ENCODE data around the gene SLC7A6OS. TPM values are rescaled to one million over a fixed set of nuclear protein-coding genes. Genes with fewer than 3 reads are reported as not detected.

The SLC7A6OS gene
- total and polyA plus RNA-seq, 10 of the 15 experiments (the other 5 are each of a cell fraction or from before 2014, with no cell fraction given): 2.9 to 27.4 (median 16.9) TPM

DNA sequence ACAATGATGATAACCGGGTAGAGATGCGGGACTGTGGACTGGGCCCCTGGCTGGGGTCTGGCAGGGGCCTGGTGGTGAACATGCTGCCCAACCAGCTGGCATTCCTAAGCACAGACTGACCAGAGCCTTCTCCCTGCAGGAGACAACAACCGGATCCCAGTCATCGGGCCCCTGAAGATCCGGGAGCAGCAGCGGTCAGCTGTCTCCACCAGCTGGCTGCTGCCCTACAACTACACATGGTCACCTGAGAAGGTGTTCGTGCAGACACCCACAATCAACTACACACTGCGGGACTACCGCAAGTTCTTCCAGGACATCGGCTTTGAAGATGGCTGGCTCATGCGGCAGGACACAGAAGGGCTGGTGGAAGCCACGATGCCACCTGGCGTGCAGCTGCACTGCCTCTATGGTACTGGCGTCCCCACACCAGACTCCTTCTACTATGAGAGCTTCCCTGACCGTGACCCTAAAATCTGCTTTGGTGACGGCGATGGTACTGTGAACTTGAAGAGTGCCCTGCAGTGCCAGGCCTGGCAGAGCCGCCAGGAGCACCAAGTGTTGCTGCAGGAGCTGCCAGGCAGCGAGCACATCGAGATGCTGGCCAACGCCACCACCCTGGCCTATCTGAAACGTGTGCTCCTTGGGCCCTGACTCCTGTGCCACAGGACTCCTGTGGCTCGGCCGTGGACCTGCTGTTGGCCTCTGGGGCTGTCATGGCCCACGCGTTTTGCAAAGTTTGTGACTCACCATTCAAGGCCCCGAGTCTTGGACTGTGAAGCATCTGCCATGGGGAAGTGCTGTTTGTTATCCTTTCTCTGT, 51.5 kb downstream of the SLC7A6OS start (continued):
- TF ChIP-seq, protein P1, sequence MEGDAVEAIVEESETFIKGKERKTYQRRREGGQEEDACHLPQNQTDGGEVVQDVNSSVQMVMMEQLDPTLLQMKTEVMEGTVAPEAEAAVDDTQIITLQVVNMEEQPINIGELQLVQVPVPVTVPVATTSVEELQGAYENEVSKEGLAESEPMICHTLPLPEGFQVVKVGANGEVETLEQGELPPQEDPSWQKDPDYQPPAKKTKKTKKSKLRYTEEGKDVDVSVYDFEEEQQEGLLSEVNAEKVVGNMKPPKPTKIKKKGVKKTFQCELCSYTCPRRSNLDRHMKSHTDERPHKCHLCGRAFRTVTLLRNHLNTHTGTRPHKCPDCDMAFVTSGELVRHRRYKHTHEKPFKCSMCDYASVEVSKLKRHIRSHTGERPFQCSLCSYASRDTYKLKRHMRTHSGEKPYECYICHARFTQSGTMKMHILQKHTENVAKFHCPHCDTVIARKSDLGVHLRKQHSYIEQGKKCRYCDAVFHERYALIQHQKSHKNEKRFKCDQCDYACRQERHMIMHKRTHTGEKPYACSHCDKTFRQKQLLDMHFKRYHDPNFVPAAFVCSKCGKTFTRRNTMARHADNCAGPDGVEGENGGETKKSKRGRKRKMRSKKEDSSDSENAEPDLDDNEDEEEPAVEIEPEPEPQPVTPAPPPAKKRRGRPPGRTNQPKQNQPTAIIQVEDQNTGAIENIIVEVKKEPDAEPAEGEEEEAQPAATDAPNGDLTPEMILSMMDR (IDR thresholded peaks at IDR 0.05 in 2 of 3, conservative IDR thresholded peaks at IDR 0.05 in 1 of 3; ENCODE audit: control insufficient read depth in 2 of 3, extremely low read depth in 1 of 3, insufficient read depth in 1 of 3, low read depth in 3 of 3, low read length in 3 of 3): no peak
- TF ChIP-seq PAX8 (IDR thresholded peaks at IDR 0.05) (no peak), SMARCA5 (IDR thresholded peaks at IDR 0.05) (no peak), NFYA (IDR thresholded peaks at IDR 0.05; ENCODE audit: borderline replicate concordance, low read depth, low read length) (no peak)

DNA sequence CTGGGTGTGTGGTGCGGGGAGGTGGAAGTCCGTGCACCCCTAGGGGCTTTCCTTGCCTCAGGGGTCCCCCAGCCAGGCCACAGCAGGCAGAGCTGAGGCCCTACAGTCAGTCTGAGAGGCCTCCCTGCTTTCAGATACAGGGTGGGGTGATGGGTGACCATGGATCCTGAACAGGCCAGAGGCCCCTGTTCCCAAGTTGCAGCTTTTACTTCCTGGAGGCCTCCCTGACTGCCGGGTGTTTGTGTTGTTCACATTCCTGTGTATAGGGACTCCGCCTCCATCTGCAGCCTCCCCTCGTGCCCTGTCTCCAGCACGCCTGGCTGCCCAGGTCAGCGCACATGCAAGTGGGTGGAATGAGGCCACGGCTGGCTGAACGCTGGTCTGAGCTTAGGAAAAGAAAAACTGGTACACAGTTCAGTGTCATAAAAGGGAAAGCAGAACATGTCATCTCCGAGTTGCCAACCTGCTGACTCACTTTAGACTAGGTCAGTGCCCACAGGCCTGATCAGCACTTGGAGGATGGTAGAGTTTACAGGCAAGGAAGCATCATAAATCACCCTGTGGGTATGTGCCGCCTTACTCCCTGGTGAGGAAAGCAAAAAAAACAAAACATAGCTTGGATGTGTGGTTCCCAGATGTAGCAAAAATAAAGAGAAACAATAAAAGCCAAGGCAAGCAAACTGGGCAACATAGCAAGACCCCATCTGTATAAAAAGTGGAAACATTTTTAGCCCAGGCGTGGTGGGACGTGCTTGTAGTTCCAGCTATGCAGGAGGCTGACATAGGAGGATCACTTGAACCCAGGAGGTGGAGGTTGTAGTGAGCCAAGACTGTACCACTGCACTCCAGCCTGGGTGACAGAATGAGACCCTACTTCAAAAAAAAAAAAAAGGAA, 52.6 kb downstream of the SLC7A6OS start:
- intact Hi-C loops (cut with micrococcal nuclease; ENCODE audit: unreplicated experiment): no loop called here
- no peak for DNase-seq (ENCODE audit: low read depth, low spot score)
- no peaks in the 10 kb centered on the region for H3K79me2 ChIP-seq (ENCODE audit: control insufficient read depth, insufficient read depth, low read length)
- H3K9me3 ChIP-seq (replicated peaks; ENCODE audit: control insufficient read depth, insufficient read depth, low read length): no peaks in the 10 kb centered on the region
- POLR2A ChIA-PET: interaction anchor here (0.6 to 1.9 kb wide), 9 partner anchors 9 to 644 kb away, joined by 3 to 17 read pairs (median 4); partner anchors contain the start of gene NFATC3
- no peak for FAIRE-seq
- CTCF ChIA-PET: interaction anchor here (0.7 to 9.0 kb wide), 12 partner anchors 14 to 271 kb away, joined by 3 to 747 read pairs (median 3); partner anchors contain the start of gene PLA2G15
- ATAC-seq: peak; percentile 66
- in situ Hi-C loops (cut with MboI): loop anchor here (5.0 kb wide), 1 partner anchor 69 kb away; no protein-coding TSS in a partner anchor
- peak overlapping the region; percentile 35 for H3K27ac ChIP-seq (ENCODE audit: control insufficient read depth, insufficient read depth)
- no TSS peak for BruUV-seq (replicated peaks)
- H4K20me1 ChIP-seq (ENCODE audit: control insufficient read depth, insufficient read depth): no peaks in the 10 kb centered on the region
- peak overlapping the region; percentile 29 for H2AFZ ChIP-seq (ENCODE audit: control insufficient read depth, low read depth, low read length)
- H3K4me1 ChIP-seq (ENCODE audit: control insufficient read depth, insufficient read depth, low read length): peaks cover 22% of the 10 kb centered on the region
- SMC1A ChIA-PET (ENCODE audit: uncharacterized antibody, unreplicated experiment): interaction anchor here (0.9 to 2.7 kb wide), 17 partner anchors 9 to 359 kb away, joined by 3 to 32 read pairs (median 4); partner anchors contain the start of gene PLA2G15
- H3K36me3 ChIP-seq (ENCODE audit: control insufficient read depth in 2 of 2, insufficient read depth in 2 of 2, low read length in 1 of 2): peaks cover 0 to 7% of the 10 kb centered on the region in 2 experiments; a peak in 3 of 4 replicates
- H3K27me3 ChIP-seq (replicated peaks in 1 of 2; ENCODE audit: control insufficient read depth in 2 of 2, insufficient read depth in 2 of 2, low read length in 1 of 2): no peaks in the 10 kb centered on the region
- H3K9ac ChIP-seq (ENCODE audit: control insufficient read depth, insufficient read depth, low read length): no peak overlapping the region
- RAD21 ChIA-PET (ENCODE audit: unreplicated experiment): interaction anchor here (0.9 to 10.2 kb wide), 12 partner anchors 9 to 187 kb away, joined by 3 to 399 read pairs (median 4); partner anchors contain the start of gene PLA2G15
- peak overlapping the region; percentile 18 for H3K4me2 ChIP-seq (ENCODE audit: control insufficient read depth, insufficient read depth)
- 20% methylated on average over 13 of the region's 13 CpGs for WGBS (ENCODE audit: insufficient coverage, insufficient replicate concordance, low lambda C conversion rate, missing lambda C conversion rate)
- H3K4me3 ChIP-seq: no peak overlapping the region
- peak; percentile 79; the same call in 1 of the 2 replicates for TF ChIP-seq PAX5 (IDR thresholded peaks at IDR 0.05; ENCODE audit: borderline replicate concordance, low read depth, low read length)
- TF ChIP-seq IKZF1 (conservative IDR thresholded peaks at IDR 0.05): peak; percentile 52
- TF ChIP-seq IKZF2 (IDR thresholded peaks at IDR 0.05): peak in 1 of 2 experiments; percentile 20; a peak in 2 of 4 replicates
- TF ChIP-seq, protein P2, sequence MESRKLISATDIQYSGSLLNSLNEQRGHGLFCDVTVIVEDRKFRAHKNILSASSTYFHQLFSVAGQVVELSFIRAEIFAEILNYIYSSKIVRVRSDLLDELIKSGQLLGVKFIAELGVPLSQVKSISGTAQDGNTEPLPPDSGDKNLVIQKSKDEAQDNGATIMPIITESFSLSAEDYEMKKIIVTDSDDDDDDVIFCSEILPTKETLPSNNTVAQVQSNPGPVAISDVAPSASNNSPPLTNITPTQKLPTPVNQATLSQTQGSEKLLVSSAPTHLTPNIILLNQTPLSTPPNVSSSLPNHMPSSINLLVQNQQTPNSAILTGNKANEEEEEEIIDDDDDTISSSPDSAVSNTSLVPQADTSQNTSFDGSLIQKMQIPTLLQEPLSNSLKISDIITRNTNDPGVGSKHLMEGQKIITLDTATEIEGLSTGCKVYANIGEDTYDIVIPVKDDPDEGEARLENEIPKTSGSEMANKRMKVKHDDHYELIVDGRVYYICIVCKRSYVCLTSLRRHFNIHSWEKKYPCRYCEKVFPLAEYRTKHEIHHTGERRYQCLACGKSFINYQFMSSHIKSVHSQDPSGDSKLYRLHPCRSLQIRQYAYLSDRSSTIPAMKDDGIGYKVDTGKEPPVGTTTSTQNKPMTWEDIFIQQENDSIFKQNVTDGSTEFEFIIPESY (IDR thresholded peaks at IDR 0.05): no peak
- TF ChIP-seq, protein P3, sequence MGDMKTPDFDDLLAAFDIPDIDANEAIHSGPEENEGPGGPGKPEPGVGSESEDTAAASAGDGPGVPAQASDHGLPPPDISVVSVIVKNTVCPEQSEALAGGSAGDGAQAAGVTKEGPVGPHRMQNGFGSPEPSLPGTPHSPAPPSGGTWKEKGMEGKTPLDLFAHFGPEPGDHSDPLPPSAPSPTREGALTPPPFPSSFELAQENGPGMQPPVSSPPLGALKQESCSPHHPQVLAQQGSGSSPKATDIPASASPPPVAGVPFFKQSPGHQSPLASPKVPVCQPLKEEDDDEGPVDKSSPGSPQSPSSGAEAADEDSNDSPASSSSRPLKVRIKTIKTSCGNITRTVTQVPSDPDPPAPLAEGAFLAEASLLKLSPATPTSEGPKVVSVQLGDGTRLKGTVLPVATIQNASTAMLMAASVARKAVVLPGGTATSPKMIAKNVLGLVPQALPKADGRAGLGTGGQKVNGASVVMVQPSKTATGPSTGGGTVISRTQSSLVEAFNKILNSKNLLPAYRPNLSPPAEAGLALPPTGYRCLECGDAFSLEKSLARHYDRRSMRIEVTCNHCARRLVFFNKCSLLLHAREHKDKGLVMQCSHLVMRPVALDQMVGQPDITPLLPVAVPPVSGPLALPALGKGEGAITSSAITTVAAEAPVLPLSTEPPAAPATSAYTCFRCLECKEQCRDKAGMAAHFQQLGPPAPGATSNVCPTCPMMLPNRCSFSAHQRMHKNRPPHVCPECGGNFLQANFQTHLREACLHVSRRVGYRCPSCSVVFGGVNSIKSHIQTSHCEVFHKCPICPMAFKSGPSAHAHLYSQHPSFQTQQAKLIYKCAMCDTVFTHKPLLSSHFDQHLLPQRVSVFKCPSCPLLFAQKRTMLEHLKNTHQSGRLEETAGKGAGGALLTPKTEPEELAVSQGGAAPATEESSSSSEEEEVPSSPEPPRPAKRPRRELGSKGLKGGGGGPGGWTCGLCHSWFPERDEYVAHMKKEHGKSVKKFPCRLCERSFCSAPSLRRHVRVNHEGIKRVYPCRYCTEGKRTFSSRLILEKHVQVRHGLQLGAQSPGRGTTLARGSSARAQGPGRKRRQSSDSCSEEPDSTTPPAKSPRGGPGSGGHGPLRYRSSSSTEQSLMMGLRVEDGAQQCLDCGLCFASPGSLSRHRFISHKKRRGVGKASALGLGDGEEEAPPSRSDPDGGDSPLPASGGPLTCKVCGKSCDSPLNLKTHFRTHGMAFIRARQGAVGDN (IDR thresholded peaks at IDR 0.05): 0 out of 2 replicates have a peak, but pooled peaks have one; percentile 37
- TF ChIP-seq ZNF217 (IDR thresholded peaks at IDR 0.05): no peak
